ENCODE measurements around the gene RND2. TPM values are rescaled to one million over a fixed set of nuclear protein-coding genes. Genes with fewer than 3 reads are reported as not detected.

The RND2 gene
- total and polyA plus RNA-seq, 2 of the 13 experiments (the other 11 are each of a cell fraction or from before 2014, with no cell fraction given): 0.05 to 0.11 TPM

DNA sequence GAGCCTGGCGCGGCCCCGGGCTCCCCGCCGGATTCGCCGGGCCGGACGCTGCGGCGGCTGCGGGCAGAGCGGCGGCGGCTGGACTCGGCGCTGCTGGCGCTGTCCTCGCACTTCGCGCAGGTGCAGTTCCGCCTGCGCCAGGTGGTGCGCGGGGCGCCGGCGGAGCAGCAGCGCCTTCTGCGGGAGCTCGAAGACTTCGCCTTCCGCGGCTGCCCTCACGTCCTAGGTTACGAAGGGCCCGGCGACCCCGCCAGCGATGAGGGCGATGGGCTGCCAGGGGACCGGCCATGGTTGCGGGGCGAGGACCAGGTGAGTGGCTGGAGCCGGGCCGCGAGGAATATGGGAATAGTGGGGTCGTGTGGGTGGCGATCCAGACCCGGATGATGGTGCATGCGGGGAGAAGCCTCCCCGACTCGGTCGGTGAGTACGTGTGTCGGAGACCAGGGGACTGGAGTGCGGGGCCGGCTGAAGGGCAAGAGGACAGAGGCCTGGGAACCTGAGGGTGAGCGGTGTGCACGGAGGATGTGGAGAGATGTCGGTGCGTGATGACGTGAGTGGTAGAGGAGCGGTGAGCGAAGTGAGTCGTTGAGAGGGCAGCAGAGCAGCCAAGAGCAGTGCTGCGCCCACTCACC is 44.1 kb upstream of the RND2 start (continued):
- TF ChIP-seq, protein P1, sequence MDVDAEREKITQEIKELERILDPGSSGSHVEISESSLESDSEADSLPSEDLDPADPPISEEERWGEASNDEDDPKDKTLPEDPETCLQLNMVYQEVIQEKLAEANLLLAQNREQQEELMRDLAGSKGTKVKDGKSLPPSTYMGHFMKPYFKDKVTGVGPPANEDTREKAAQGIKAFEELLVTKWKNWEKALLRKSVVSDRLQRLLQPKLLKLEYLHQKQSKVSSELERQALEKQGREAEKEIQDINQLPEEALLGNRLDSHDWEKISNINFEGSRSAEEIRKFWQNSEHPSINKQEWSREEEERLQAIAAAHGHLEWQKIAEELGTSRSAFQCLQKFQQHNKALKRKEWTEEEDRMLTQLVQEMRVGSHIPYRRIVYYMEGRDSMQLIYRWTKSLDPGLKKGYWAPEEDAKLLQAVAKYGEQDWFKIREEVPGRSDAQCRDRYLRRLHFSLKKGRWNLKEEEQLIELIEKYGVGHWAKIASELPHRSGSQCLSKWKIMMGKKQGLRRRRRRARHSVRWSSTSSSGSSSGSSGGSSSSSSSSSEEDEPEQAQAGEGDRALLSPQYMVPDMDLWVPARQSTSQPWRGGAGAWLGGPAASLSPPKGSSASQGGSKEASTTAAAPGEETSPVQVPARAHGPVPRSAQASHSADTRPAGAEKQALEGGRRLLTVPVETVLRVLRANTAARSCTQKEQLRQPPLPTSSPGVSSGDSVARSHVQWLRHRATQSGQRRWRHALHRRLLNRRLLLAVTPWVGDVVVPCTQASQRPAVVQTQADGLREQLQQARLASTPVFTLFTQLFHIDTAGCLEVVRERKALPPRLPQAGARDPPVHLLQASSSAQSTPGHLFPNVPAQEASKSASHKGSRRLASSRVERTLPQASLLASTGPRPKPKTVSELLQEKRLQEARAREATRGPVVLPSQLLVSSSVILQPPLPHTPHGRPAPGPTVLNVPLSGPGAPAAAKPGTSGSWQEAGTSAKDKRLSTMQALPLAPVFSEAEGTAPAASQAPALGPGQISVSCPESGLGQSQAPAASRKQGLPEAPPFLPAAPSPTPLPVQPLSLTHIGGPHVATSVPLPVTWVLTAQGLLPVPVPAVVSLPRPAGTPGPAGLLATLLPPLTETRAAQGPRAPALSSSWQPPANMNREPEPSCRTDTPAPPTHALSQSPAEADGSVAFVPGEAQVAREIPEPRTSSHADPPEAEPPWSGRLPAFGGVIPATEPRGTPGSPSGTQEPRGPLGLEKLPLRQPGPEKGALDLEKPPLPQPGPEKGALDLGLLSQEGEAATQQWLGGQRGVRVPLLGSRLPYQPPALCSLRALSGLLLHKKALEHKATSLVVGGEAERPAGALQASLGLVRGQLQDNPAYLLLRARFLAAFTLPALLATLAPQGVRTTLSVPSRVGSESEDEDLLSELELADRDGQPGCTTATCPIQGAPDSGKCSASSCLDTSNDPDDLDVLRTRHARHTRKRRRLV (CRISPR knock-in tag; IDR thresholded peaks at IDR 0.05): no peak
- TF ChIP-seq NFIB (CRISPR knock-in tag; IDR thresholded peaks at IDR 0.05; ENCODE audit: borderline replicate concordance): no peak
- TF ChIP-seq KMT2A (CRISPR knock-in tag; IDR thresholded peaks at IDR 0.05): no peak
- TF ChIP-seq, protein P2, sequence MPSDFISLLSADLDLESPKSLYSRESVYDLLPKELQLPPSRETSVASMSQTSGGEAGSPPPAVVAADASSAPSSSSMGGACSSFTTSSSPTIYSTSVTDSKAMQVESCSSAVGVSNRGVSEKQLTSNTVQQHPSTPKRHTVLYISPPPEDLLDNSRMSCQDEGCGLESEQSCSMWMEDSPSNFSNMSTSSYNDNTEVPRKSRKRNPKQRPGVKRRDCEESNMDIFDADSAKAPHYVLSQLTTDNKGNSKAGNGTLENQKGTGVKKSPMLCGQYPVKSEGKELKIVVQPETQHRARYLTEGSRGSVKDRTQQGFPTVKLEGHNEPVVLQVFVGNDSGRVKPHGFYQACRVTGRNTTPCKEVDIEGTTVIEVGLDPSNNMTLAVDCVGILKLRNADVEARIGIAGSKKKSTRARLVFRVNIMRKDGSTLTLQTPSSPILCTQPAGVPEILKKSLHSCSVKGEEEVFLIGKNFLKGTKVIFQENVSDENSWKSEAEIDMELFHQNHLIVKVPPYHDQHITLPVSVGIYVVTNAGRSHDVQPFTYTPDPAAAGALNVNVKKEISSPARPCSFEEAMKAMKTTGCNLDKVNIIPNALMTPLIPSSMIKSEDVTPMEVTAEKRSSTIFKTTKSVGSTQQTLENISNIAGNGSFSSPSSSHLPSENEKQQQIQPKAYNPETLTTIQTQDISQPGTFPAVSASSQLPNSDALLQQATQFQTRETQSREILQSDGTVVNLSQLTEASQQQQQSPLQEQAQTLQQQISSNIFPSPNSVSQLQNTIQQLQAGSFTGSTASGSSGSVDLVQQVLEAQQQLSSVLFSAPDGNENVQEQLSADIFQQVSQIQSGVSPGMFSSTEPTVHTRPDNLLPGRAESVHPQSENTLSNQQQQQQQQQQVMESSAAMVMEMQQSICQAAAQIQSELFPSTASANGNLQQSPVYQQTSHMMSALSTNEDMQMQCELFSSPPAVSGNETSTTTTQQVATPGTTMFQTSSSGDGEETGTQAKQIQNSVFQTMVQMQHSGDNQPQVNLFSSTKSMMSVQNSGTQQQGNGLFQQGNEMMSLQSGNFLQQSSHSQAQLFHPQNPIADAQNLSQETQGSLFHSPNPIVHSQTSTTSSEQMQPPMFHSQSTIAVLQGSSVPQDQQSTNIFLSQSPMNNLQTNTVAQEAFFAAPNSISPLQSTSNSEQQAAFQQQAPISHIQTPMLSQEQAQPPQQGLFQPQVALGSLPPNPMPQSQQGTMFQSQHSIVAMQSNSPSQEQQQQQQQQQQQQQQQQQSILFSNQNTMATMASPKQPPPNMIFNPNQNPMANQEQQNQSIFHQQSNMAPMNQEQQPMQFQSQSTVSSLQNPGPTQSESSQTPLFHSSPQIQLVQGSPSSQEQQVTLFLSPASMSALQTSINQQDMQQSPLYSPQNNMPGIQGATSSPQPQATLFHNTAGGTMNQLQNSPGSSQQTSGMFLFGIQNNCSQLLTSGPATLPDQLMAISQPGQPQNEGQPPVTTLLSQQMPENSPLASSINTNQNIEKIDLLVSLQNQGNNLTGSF (CRISPR knock-in tag; IDR thresholded peaks at IDR 0.05): peak; percentile 76; the same call in 1 of the 2 replicates
- no peak for TF ChIP-seq ZNF12 (CRISPR knock-in tag; IDR thresholded peaks at IDR 0.05)
- TF ChIP-seq ZNF3 (CRISPR knock-in tag; IDR thresholded peaks at IDR 0.05): no peak
- TF ChIP-seq PHF5A (CRISPR knock-in tag; IDR thresholded peaks at IDR 0.05; ENCODE audit: low read depth, unreplicated experiment): no peak
- TF ChIP-seq, protein P3, sequence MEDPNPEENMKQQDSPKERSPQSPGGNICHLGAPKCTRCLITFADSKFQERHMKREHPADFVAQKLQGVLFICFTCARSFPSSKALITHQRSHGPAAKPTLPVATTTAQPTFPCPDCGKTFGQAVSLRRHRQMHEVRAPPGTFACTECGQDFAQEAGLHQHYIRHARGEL (CRISPR knock-in tag; IDR thresholded peaks at IDR 0.05): no peak
- TF ChIP-seq SMYD3 (CRISPR knock-in tag; IDR thresholded peaks at IDR 0.05): no peak
- TF ChIP-seq NR3C1 (CRISPR knock-in tag; IDR thresholded peaks at IDR 0.05): no peak
- peak; percentile 66; the same call in 1 of the 2 replicates for TF ChIP-seq CENPT (CRISPR knock-in tag; IDR thresholded peaks at IDR 0.05; ENCODE audit: low read depth)
- TF ChIP-seq ZNF558 (CRISPR knock-in tag; IDR thresholded peaks at IDR 0.05; ENCODE audit: borderline replicate concordance): peak; percentile 77; the same call in 1 of the 2 replicates
- TF ChIP-seq ARNTL (CRISPR knock-in tag; IDR thresholded peaks at IDR 0.05): no peak; the same call in 1 of the 2 replicates
- TF ChIP-seq ZNF430 (CRISPR knock-in tag; IDR thresholded peaks at IDR 0.05): no peak; the same call in 1 of the 2 replicates
- TF ChIP-seq ZNF207 (IDR thresholded peaks at IDR 0.05; ENCODE audit: borderline replicate concordance): no peak
- TF ChIP-seq AKAP8 (CRISPR knock-in tag; IDR thresholded peaks at IDR 0.05): no peak
- TF ChIP-seq PRMT3 (CRISPR knock-in tag; IDR thresholded peaks at IDR 0.05; ENCODE audit: borderline replicate concordance, low read depth): no peak
- TF ChIP-seq ZSCAN30 (CRISPR knock-in tag; IDR thresholded peaks at IDR 0.05): no peak
- TF ChIP-seq GABPB1 (CRISPR knock-in tag; IDR thresholded peaks at IDR 0.05): peak; percentile 75; the same call in 1 of the 2 replicates

Measured in HepG2 (cell line).